Measurements from ENCODE around the gene CA11.
"Not testable (repeated sequence)": the region's sequence is repeated elsewhere in the genome, so short reads cannot be mapped to it uniquely, and the experiment has no call there.

The CA11 gene

GRCh38 chr19:48646001-48646721 is at the start of gene CA11:
Gene CA11 (minus strand): TSS chr19:48646187. CDS start chr19:48645632, 555 bp downstream.
- peak; percentile 88 for DNase-seq (ENCODE audit: low read depth)
- H3K4me3 ChIP-seq (ENCODE audit: low read depth, low read length), result peak within 1 kb of the TSS; percentile 62
- TF ChIP-seq CTCF (conservative IDR thresholded peaks at IDR 0.05; ENCODE audit: low read depth, low read length), result peak; percentile 86

GRCh38 chr19:48693629-48694028 is 47.6 kb upstream of the CA11 start:
- DNase-seq (ENCODE audit: low read depth); H3K4me3 ChIP-seq (ENCODE audit: low read depth, low read length): not testable (repeated sequence)

- no peak for TF ChIP-seq CTCF (conservative IDR thresholded peaks at IDR 0.05; ENCODE audit: low read depth, low read length)
- H3K4me3 ChIP-seq (ENCODE audit: low read depth, low read length), result no peak overlapping the region
- no peak for DNase-seq (ENCODE audit: low read depth)
Measured at GRCh38 chr19:48689449-48689848, 43.5 kb upstream of the CA11 start.

- no peak for TF ChIP-seq CTCF (conservative IDR thresholded peaks at IDR 0.05; ENCODE audit: low read depth, low read length)
- DNase-seq (ENCODE audit: low read depth), result no peak
- no peak overlapping the region for H3K4me3 ChIP-seq (ENCODE audit: low read depth, low read length)
Measured at GRCh38 chr19:48687776-48688175, 41.8 kb upstream of the CA11 start.

- H3K4me3 ChIP-seq (ENCODE audit: low read depth, low read length); DNase-seq (ENCODE audit: low read depth): not testable (repeated sequence)
Measured at GRCh38 chr19:48686637-48687036, 40.6 kb upstream of the CA11 start.

GRCh38 chr19:48686088-48686487 is 40.1 kb upstream of the CA11 start:
- TF ChIP-seq CTCF (conservative IDR thresholded peaks at IDR 0.05; ENCODE audit: low read depth, low read length), result no peak
- no peak for DNase-seq (ENCODE audit: low read depth)
- H3K4me3 ChIP-seq (ENCODE audit: low read depth, low read length), result no peak overlapping the region

GRCh38 chr19:48685583-48685982 is 39.6 kb upstream of the CA11 start:
- H3K4me3 ChIP-seq (ENCODE audit: low read depth, low read length), result no peak overlapping the region
- DNase-seq (ENCODE audit: low read depth), result no peak
- TF ChIP-seq CTCF (conservative IDR thresholded peaks at IDR 0.05; ENCODE audit: low read depth, low read length), result no peak

GRCh38 chr19:48683349-48683748 is 37.4 kb upstream of the CA11 start:
- no peak for TF ChIP-seq CTCF (conservative IDR thresholded peaks at IDR 0.05; ENCODE audit: low read depth, low read length)
- H3K4me3 ChIP-seq (ENCODE audit: low read depth, low read length), result peak overlapping the region; percentile 28
- DNase-seq (ENCODE audit: low read depth), result peak; percentile 65

Measured in choroid plexus epithelial cell (primary cell).